ENCODE results near the gene CNIH2. TPM values are rescaled to one million over a fixed set of nuclear protein-coding genes. Genes with fewer than 3 reads are reported as not detected.

Gene CNIH2
- total and polyA plus RNA-seq, 9 of the 15 experiments (the other 6 are each of a cell fraction or from before 2014, with no cell fraction given): 0.26 to 0.89 (median 0.40) TPM; not detected in 4

GRCh38 chr11:66259225-66259624 lies 18.8 kb upstream of the CNIH2 start:
- Histone ChIP-seq H3K36me3 (ENCODE audit: control insufficient read depth, insufficient read depth, low read length) (peaks cover 49% of the 10 kb centered on the region), H4K20me1 (replicated peaks; ENCODE audit: control insufficient read depth, insufficient read depth, low read length) (no peaks in the 10 kb centered on the region; the same call in 1 of the 2 replicates), H2AFZ (ENCODE audit: low read depth, low read length) (no peak overlapping the region), H3K27me3 (ENCODE audit: control insufficient read depth in 2 of 2, insufficient read depth in 2 of 2, low read length in 2 of 2) (no peaks in the 10 kb centered on the region), H3K4me2 (ENCODE audit: insufficient read depth, low read length) (0 out of 2 replicates have a peak overlapping the region, but pooled peaks have one; percentile 96), H3K4me3 (no peak overlapping the region), H3K9me1 (ENCODE audit: control insufficient read depth, insufficient read depth, low read length) (no peaks in the 10 kb centered on the region), H3K4me1 (replicated peaks in 1 of 2; ENCODE audit: control insufficient read depth in 2 of 2, insufficient read depth in 2 of 2, low read length in 2 of 2) (peaks cover 10 to 23% of the 10 kb centered on the region in 2 experiments; a peak in 4 of 5 replicates), H3K9ac (ENCODE audit: insufficient read depth in 1 of 2, low read depth in 2 of 2, low read length in 2 of 2) (no peak overlapping the region), H3K9me3 (replicated peaks; ENCODE audit: control insufficient read depth, insufficient read depth, low read depth, low read length) (no peaks in the 10 kb centered on the region), H3K27ac (ENCODE audit: extremely low read depth, low read depth, low read length) (no peak overlapping the region), H3K79me2 (ENCODE audit: control insufficient read depth, insufficient read depth, low read length) (peaks cover 19% of the 10 kb centered on the region)
- intact Hi-C loops (cut with micrococcal nuclease): no loop called here
- DNase-seq (ENCODE audit: extremely low read depth in 1 of 4, low spot score in 3 of 4) (no peak), FAIRE-seq (no peak), ATAC-seq (no peak)
- in situ Hi-C loops (cut with MboI): no loop called here
- ChIA-PET CTCF (ENCODE audit: low intra/inter-chr PET ratio) (no interaction called here), POLR2A (no interaction called here)
- no peak for TF ChIP-seq SMARCC2 (IDR thresholded peaks at IDR 0.05; ENCODE audit: low read depth)
- TF ChIP-seq NFRKB (IDR thresholded peaks at IDR 0.05; ENCODE audit: low read depth): no peak
- TF ChIP-seq, protein P1, sequence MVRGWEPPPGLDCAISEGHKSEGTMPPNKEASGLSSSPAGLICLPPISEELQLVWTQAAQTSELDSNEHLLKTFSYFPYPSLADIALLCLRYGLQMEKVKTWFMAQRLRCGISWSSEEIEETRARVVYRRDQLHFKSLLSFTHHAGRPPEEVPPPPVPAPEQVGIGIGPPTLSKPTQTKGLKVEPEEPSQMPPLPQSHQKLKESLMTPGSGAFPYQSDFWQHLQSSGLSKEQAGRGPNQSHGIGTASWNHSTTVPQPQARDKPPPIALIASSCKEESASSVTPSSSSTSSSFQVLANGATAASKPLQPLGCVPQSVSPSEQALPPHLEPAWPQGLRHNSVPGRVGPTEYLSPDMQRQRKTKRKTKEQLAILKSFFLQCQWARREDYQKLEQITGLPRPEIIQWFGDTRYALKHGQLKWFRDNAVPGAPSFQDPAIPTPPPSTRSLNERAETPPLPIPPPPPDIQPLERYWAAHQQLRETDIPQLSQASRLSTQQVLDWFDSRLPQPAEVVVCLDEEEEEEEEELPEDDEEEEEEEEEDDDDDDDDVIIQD (CRISPR knock-in tag; IDR thresholded peaks at IDR 0.05): no peak
- no peak for TF ChIP-seq NBN (IDR thresholded peaks at IDR 0.05; ENCODE audit: low read depth)
- TF ChIP-seq TOE1 (IDR thresholded peaks at IDR 0.05; ENCODE audit: borderline replicate concordance): no peak
- no peak for TF ChIP-seq TOE1 (CRISPR knock-in tag; IDR thresholded peaks at IDR 0.05; ENCODE audit: borderline replicate concordance, low read depth)
- no peak for TF ChIP-seq TRIM25 (IDR thresholded peaks at IDR 0.05; ENCODE audit: borderline replicate concordance)
- no peak for TF ChIP-seq ZNF444 (CRISPR knock-in tag; IDR thresholded peaks at IDR 0.05)
- no peak for TF ChIP-seq ZNF507 (tag; conservative IDR thresholded peaks at IDR 0.05)
- no peak for TF ChIP-seq CUX1 (CRISPR knock-in tag; IDR thresholded peaks at IDR 0.05)
- 0 out of 2 replicates have a peak, but pooled peaks have one; percentile 37 for TF ChIP-seq PTBP1 (IDR thresholded peaks at IDR 0.05; ENCODE audit: low read depth, low read length)
- peak; percentile 84 for TF ChIP-seq RBM25 (IDR thresholded peaks at IDR 0.05; ENCODE audit: low read depth, low read length, severe bottlenecking)
- 0 out of 2 replicates have a peak, but pooled peaks have one; percentile 22 for TF ChIP-seq BCOR (IDR thresholded peaks at IDR 0.05)
- TF ChIP-seq SMARCA5 (IDR thresholded peaks at IDR 0.05): 0 out of 2 replicates have a peak, but pooled peaks have one; percentile 53
- BruUV-seq (replicated peaks): TSS peak; percentile 58
- 100% methylated on average over 2 of the region's 2 CpGs for WGBS (ENCODE audit: insufficient coverage, low coverage, missing lambda C conversion rate)

Measured in K562 (cell line).